ENCODE results near the gene PTPRH. TPM values are rescaled to one million over a fixed set of nuclear protein-coding genes. Genes with fewer than 3 reads are reported as not detected.

The PTPRH gene
- total and polyA plus RNA-seq, 9 of the 15 experiments (the other 6 are each of a cell fraction or from before 2014, with no cell fraction given) = 0.87 to 34.3 (median 22.7) TPM

DNA sequence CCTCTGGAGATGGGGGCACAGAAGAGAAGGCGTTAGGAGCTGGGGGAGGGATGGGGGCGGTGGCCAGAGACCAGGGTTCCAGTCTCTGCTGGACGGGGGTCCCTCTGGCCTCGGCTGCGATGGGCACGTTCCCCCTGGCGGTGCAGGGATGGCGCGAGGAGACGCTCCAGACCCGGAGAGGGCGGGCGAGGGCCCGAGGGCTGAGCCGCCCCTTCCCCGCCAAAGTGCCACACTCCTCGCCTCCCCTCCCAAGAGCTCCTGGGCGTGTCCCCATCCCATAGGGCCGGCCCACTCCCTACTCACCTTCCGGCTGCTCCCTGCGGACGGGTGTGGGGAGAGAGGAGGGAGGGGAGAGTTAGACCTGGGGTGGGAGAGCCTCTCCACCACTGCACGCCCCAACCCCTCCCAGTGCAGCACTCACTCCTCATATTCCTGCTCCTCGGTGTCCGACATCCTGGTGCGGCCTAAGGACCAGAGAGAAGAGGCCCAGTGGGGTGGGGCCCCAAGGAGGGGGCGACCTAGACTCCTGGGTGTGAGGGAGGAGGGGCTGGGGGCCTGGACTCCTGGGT is 62.5 kb downstream of the PTPRH start (continued):
- TF ChIP-seq KAT7 (CRISPR knock-in tag; IDR thresholded peaks at IDR 0.05; ENCODE audit: borderline replicate concordance) (no peak), PYGO2 (tag; IDR thresholded peaks at IDR 0.05) (no peak), ZNF239 (CRISPR knock-in tag; IDR thresholded peaks at IDR 0.05) (no peak), RBM39 (optimal IDR thresholded peaks at IDR 0.05; ENCODE audit: low read depth, low read length) (no peak), PTBP1 (IDR thresholded peaks at IDR 0.05; ENCODE audit: low read depth, low read length) (no peak), ZNF280A (IDR thresholded peaks at IDR 0.05; ENCODE audit: low read depth, partially characterized antibody) (no peak), ZNF217 (CRISPR knock-in tag; IDR thresholded peaks at IDR 0.05) (no peak), DLX4 (CRISPR knock-in tag; IDR thresholded peaks at IDR 0.05) (no peak), BRD4 (IDR thresholded peaks at IDR 0.05) (no peak), MAFF (IDR thresholded peaks at IDR 0.05; ENCODE audit: low read length) (no peak), FOXJ2 (tag; IDR thresholded peaks at IDR 0.05) (no peak), ESRRA (IDR thresholded peaks at IDR 0.05; ENCODE audit: borderline replicate concordance, low read depth) (0 out of 2 replicates have a peak, but pooled peaks have one; percentile 18), ZNF644 (tag; IDR thresholded peaks at IDR 0.05; ENCODE audit: low read depth) (no peak)
- TF ChIP-seq, protein P1, sequence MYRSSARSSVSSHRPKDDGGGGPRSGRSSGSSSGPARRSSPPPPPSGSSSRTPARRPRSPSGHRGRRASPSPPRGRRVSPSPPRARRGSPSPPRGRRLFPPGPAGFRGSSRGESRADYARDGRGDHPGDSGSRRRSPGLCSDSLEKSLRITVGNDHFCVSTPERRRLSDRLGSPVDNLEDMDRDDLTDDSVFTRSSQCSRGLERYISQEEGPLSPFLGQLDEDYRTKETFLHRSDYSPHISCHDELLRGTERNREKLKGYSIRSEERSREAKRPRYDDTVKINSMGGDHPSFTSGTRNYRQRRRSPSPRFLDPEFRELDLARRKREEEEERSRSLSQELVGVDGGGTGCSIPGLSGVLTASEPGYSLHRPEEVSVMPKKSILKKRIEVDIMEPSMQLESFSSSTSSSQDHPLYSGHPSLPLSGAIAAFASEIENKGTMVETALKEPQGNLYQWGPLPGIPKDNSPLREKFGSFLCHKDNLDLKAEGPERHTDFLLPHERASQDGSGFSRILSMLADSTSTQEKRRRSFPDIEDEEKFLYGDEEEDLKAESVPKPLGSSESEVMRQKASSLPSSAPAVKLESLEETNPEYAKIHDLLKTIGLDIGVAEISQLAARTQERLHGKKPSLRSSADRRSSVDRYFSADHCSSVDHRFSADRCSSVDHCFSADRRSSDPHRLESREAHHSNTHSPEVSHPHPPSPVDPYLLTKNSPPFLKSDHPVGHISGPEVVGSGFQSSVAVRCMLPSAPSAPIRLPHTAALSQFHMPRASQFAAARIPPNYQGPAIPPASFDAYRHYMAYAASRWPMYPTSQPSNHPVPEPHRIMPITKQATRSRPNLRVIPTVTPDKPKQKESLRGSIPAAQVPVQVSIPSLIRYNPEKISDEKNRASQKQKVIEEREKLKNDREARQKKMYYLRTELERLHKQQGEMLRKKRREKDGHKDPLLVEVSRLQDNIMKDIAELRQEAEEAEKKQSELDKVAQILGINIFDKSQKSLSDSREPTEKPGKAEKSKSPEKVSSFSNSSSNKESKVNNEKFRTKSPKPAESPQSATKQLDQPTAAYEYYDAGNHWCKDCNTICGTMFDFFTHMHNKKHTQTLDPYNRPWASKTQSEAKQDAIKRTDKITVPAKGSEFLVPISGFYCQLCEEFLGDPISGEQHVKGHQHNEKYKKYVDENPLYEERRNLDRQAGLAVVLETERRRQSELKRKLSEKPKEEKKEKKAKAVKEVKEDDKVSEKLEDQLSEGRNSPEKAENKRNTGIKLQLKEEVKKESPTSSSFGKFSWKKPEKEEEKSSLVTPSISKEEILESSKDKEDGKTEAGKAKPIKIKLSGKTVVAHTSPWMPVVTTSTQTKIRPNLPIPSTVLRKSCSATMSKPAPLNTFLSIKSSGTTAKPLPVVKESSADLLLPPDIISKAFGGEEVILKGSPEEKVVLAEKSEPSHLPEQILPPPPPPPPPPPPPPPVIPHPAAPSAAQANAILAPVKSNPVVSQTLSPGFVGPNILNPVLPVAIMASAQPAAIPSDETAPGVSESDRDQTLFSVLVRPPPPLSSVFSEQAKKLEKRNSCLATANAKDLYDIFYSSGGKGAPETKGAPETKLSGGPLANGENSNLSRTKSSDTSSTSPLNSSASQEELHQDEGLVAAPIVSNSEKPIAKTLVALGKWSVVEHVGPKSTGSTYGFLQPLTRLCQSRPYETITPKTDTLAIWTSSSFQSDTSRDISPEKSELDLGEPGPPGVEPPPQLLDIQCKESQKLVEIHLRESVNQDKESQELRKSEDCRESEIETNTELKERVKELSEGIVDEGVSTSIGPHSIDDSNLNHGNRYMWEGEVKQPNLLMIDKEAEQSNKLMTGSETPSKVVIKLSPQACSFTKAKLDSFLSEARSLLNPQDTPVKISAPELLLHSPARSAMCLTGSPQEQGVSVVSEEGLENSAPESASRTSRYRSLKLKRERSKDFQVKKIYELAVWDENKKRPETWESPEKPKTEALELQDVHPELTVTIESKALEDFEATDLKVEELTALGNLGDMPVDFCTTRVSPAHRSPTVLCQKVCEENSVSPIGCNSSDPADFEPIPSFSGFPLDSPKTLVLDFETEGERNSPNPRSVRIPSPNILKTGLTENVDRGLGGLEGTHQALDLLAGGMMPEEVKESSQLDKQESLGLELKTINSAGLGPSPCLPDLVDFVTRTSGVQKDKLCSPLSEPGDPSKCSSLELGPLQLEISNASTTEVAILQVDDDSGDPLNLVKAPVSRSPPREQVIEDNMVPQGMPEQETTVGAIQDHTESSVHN (IDR thresholded peaks at IDR 0.05; ENCODE audit: borderline replicate concordance in 1 of 2, low read depth in 1 of 2) = no peak
- TF ChIP-seq, protein P2, sequence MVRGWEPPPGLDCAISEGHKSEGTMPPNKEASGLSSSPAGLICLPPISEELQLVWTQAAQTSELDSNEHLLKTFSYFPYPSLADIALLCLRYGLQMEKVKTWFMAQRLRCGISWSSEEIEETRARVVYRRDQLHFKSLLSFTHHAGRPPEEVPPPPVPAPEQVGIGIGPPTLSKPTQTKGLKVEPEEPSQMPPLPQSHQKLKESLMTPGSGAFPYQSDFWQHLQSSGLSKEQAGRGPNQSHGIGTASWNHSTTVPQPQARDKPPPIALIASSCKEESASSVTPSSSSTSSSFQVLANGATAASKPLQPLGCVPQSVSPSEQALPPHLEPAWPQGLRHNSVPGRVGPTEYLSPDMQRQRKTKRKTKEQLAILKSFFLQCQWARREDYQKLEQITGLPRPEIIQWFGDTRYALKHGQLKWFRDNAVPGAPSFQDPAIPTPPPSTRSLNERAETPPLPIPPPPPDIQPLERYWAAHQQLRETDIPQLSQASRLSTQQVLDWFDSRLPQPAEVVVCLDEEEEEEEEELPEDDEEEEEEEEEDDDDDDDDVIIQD (CRISPR knock-in tag; IDR thresholded peaks at IDR 0.05) = no peak
- TF ChIP-seq, protein P3, sequence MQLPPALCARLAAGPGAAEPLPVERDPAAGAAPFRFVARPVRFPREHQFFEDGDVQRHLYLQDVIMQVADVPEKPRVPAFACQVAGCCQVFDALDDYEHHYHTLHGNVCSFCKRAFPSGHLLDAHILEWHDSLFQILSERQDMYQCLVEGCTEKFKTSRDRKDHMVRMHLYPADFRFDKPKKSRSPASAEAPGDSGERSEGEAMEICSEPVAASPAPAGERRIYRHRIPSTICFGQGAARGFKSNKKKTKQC (CRISPR knock-in tag; IDR thresholded peaks at IDR 0.05) = peak; percentile 32; the same call in 1 of the 2 replicates

Measured in K562 (cell line).